SK-N-DZ (cell line): ENCODE results near the gene SLC16A10.
"Not testable (repeated sequence)": the region's sequence is repeated elsewhere in the genome, so short reads cannot be mapped to it uniquely, and the experiment has no call there.

Source experiments
- DNase-seq: peaks from one replicate; pipeline ENCODE4 v3.0.0-alpha.2; 2015; ENCODE audit warnings: low spot score

Gene SLC16A10

GRCh38 chr6:111086685-111087084, 618 bp upstream of the SLC16A10 start:
- DNase-seq: no peak

DNA sequence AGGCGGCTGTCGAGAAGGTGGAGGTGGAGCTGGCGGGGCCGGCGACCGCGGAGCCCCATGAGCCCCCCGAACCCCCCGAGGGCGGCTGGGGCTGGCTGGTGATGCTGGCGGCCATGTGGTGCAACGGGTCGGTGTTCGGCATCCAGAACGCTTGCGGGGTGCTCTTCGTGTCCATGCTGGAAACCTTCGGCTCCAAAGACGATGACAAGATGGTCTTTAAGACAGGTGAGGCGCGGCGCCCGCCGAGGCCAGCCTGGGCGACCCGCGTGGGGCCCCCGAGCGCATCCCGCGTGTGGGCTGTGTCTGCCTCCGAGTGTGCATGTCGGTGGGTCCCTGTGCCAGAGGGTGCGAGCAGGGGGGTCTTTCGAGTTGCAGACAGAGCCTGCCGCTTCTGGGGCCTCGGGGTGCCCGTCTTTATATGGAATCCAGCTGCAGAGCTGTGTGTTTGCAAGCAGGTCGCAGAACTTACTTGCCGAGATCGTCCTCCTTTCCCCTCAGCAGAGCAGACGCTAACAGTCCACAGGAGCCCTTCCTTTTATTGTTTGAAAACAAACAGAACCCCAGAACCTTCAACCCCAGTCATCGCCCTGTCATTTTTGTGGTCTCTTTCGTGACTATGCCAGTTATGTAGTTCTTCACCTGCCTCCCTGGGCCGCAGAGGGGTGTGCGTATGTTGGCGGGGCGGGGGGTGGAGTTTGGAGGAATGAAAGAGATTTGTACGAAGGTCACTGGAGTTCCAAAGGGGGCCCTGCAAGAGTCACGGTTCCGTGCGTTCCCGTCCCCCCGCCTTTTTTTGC, 766 bp downstream of the SLC16A10 start:
- peak; percentile 48 for DNase-seq

- DNase-seq: no peak
These were observed 1.3 kb downstream of the SLC16A10 start for GRCh38 chr6:111088668-111089003.

GRCh38 chr6:111090766-111091165, 3.5 kb downstream of the SLC16A10 start:
- DNase-seq: no peak

DNA sequence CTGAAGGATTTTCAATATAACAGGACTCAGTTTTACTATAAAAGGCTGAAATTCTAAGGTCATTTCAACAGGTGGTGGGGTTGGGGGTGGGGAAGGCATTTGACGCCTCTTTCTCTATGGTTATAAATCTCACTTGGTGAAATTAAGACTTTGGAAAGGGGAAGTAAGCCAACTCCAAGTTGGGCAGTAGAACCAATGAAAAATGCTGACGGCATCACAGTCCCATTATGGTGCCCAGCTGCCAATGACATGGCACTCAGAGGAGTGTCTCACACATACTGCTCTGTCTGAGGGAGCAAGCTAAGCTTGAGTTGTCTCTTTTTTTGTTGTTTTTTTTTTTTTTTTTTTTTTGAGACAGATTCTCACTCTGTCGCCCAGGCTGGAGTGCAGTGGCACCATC, 4.7 kb downstream of the SLC16A10 start:
- no peak for DNase-seq

- not testable (repeated sequence) for DNase-seq
These were observed 8.2 kb downstream of the SLC16A10 start for GRCh38 chr6:111095488-111095887.

- DNase-seq: no peak
These were observed 8.9 kb downstream of the SLC16A10 start for GRCh38 chr6:111096246-111096645.

GRCh38 chr6:111098597-111098996, 11.3 kb downstream of the SLC16A10 start:
- DNase-seq: no peak

DNA sequence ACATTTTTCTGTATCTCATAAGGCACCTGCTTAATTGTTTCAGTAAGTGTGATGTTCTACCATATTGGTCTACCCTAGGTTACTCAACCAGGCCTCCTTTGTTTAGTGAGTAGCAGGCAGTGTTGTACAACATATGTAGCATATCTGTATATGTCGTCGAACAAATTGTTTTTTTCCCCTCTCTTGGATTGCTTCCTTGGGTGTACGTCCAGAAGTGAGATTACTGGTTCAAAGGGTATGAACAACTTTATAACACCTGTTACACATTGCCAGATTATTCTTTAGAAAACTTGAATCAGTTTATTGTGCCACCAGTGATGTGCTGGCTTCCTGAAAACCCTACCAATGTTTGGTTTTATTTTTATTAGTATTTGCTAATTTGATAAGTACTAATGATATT, 14.7 kb downstream of the SLC16A10 start:
- no peak for DNase-seq

DNA sequence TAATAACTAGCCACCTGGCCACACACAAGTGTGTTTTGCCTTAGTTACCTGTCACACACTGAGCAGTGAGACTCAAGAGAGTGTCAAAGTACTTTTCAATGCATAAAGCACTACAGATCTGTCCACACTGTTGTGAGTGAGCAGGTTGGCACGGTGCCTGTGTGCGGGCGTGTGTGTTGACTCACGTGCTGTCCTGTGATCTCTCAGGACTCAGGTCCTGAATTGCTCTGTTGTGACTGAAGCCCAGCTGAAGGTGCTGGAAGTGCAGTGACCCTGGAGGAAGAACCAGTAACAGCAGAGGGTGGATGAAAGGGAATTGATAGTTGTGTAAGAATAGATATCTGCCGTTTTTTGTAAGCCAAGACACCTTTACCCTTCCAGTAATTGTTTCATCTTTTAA, 18.3 kb downstream of the SLC16A10 start:
- no peak for DNase-seq

DNA sequence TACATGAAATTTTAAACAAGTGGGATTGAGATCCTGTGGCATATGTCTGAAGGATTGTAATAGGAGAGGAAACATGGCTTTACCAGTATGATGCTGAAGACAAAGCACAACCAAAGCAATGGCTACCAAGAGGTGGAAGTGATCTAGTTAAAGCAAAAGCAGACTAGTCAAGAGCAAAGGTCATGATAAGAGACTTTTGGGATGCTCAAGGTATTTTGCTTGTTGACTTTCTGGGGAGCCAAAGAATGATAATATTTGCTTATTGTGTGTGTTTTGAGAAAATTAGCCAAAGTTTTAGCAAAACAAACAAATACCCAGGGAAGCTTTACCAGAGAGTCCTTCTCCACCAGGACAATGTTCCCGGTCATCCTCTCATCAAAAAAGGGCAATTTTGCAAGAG, 20.3 kb downstream of the SLC16A10 start:
- DNase-seq: no peak

GRCh38 chr6:111110036-111110435, 22.7 kb downstream of the SLC16A10 start:
- DNase-seq: no peak

- DNase-seq: peak; percentile 35
These were observed 26.2 kb downstream of the SLC16A10 start for GRCh38 chr6:111113336-111114086.

GRCh38 chr6:111114087-111114443, 26.8 kb downstream of the SLC16A10 start:
- no peak for DNase-seq

DNA sequence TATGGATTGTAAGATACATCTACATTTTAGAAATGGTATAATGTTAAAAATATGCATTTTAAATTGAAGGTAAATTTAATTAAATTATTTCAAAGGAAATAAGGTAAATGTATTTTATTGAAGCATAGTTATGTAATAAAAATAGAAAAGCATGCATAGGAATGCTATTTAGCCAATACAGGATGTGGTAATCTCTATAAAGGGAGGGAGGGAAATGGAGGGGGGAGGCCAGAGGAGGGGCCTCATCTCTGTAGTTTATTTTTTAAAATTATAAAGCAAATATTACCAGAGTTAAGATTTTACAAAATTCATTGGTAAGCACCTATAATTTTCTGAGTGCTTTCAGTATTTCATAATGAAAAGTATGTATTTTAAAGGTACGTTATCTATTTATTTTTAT, 27.2 kb downstream of the SLC16A10 start:
- DNase-seq: no peak

GRCh38 chr6:111118826-111119225, 31.5 kb downstream of the SLC16A10 start:
- DNase-seq: no peak

DNA sequence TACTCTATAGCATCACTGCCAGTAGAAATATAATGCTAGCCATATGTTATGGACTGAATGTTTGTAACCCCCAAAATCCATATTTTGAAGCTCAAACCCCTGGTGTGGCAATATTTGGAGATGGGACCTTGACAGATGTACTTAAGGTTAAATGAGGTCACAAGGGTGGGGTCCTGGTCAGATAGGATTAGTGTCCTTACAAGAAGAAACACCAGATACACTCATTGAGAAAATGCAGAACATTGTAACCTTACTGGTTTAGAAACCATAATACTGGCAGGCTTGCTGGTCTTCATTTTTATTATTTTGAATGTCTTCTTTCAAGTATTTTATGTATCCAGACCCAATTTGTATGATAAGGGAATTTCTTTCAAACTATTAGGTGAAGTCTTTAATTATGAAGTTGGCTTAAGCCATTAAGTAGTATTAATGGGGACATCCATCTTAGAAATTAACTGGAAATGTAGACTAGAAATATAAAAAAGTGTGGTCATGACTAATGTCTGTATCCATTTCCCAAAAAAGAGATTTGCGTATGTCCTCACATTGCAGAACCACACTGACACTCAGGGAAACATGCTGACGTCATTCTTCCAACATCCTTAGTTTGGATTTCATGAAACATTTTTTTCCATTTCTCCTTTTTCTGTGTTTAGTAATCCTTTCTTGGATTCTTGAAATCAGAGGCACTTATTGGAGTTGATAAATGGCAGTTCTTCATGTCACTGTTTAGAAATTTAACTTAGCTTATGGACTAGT, 32.4 kb downstream of the SLC16A10 start:
- no peak for DNase-seq

DNA sequence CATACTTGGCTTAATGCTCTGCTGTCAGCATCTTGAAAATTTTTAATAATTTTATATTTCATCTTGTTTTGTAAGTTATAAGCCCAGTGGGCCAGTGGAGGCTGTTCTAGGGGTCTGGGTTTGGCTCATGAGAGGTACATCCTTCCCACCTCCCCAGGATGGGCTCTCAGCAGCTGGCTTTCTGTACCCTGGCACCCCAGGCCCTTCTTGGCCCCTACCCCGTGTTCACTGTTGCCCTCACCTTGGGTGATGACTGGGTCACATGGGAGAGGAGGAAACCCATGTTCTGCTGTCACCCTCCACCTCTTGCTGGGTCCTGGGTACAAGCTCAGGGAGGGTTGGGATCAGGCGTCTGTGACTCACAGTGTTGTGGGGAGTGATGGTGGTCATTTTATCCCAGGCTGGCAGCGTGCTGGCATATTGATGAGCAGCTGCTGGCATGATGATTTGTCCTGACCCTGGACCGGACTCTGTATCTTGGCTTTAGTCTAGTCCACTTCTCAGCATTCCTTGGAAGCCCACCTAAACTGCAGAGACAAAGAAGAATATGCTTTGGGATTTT, 34.6 kb downstream of the SLC16A10 start:
- no peak for DNase-seq

- no peak for DNase-seq
These were observed 35.4 kb downstream of the SLC16A10 start for GRCh38 chr6:111122458-111123286.

DNA sequence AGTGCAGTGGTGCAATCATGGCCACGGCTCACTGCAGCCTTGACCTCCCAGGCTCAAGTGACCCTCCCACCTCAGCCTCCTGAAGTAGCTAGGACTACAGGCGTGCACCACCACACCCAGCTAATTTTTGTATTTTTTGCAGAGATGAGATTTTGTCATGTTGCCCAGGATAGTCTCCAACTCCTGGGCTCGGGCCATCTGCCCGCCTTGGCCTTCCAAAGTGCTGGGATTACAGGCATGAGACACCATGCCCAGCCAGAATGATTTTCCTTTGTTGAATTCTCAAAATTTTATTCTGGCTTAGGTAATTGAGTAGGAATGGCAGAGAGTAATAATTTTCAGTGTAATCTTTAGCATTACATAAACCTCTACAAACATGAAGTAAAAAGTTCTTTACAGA, 37.1 kb downstream of the SLC16A10 start:
- no peak for DNase-seq

- DNase-seq: no peak
These were observed 41.7 kb downstream of the SLC16A10 start for GRCh38 chr6:111129013-111129412.
